CD4-positive, alpha-beta T cell (primary cell): ENCODE measurements around the gene PTPRD. TPM values are rescaled to one million over a fixed set of nuclear protein-coding genes. Genes with fewer than 3 reads are reported as not detected.

Experiments used
- ATAC-seq: fragments of 200-7000 bp; cut with Tn5 transposase; one replicate; pipeline ENCODE4 v1.10.0; 2022; ENCODE audit warnings: mild to moderate bottlenecking; ENCODE audit not compliant: poor library complexity
- CTCF ChIA-PET: fragments of 350-600 bp; sonication (Branson Sonifier 250); formaldehyde crosslinking; loops from one replicate; lab custom pipeline; 2021; ENCODE audit warnings: antibody characterized with exemption, inconsistent platforms; lab: Charles Lee
- POLR2A ChIA-PET: fragments of 350-600 bp; sonication (Branson Sonifier 250); formaldehyde crosslinking; loops from one replicate; lab custom pipeline; 2021; ENCODE audit warnings: antibody characterized with exemption, inconsistent platforms; lab: Charles Lee
- DNase-seq, 14 experiments: peaks; one replicate each; pipeline ENCODE4 v3.0.0-alpha.2; 2013 to 2020; ENCODE audit warnings: mixed read lengths in 2 of 14
- H3K27ac ChIP-seq, 2 donors: one replicate each; pipeline versions ENCODE4 v1.5.1 to v1.7.0; 2013; ENCODE audit warnings: low read length in 2 of 2, low read depth in 1 of 2, mild to moderate bottlenecking in 1 of 2
- H3K27me3 ChIP-seq, 2 experiments: 1 replicate in 1 of 2; 2 replicates in 1 of 2; pipeline versions ENCODE4 v1.6.1 to v1.7.0; 2013; ENCODE audit warnings: low read length in 2 of 2, control low read depth in 1 of 2, mild to moderate bottlenecking in 1 of 2, moderate library complexity in 1 of 2; ENCODE audit not compliant: insufficient read depth in 2 of 2, control insufficient read depth in 1 of 2
- H3K36me3 ChIP-seq: one replicate; pipeline ENCODE4 v1.6.1; 2013; ENCODE audit warnings: low read length, control low read depth; ENCODE audit not compliant: insufficient read depth
- H3K4me1 ChIP-seq: one replicate; pipeline ENCODE4 v1.6.1; 2013; ENCODE audit warnings: low read length, control low read depth; ENCODE audit not compliant: insufficient read depth
- H3K4me3 ChIP-seq: one replicate; pipeline ENCODE4 v1.5.1; 2013; ENCODE audit warnings: mild to moderate bottlenecking, low read length, moderate library complexity
- H3K9me3 ChIP-seq, 2 experiments: 1 replicate in 1 of 2; 2 replicates in 1 of 2; pipeline versions ENCODE4 v1.6.1 to v1.7.0; 2013; ENCODE audit warnings: low read length in 2 of 2, mild to moderate bottlenecking in 2 of 2, control low read depth in 1 of 2, moderate library complexity in 1 of 2; ENCODE audit not compliant: control insufficient read depth in 1 of 2, insufficient read depth in 1 of 2
- H3K27ac Mint-ChIP-seq: one replicate; pipeline ENCODE4 v1.8.0; 2020; ENCODE audit warnings: mixed read lengths
- H3K27me3 Mint-ChIP-seq: one replicate; pipeline ENCODE4 v1.8.0; 2021; ENCODE audit warnings: mixed read lengths
- H3K36me3 Mint-ChIP-seq: one replicate; pipeline ENCODE4 v1.8.0; 2021; ENCODE audit warnings: low read depth, mixed read lengths
- H3K4me1 Mint-ChIP-seq: one replicate; pipeline ENCODE4 v1.8.0; 2021; ENCODE audit warnings: low read depth, mixed read lengths
- H3K4me3 Mint-ChIP-seq: one replicate; pipeline ENCODE4 v1.8.0; 2020; ENCODE audit warnings: mild to moderate bottlenecking, mixed read lengths
- H3K9me3 Mint-ChIP-seq: one replicate; pipeline ENCODE4 v1.8.0; 2020; ENCODE audit warnings: mixed read lengths
- CTCF ChIP-seq: fragments of 200-600 bp; IDR thresholded peaks from one replicate; pipeline ENCODE4 v1.8.0; 2022; ENCODE audit warnings: antibody characterized with exemption, mild to moderate bottlenecking
- intact Hi-C, 2 experiments: fragments of 100-400 bp; cut with DNase I in 1 of 2; cut with micrococcal nuclease in 1 of 2; formaldehyde crosslinking; loops; one replicate each; pipeline versions ENCODE4 v1.15.1 to v1.9.0; 2023 to 2025; cut with DNase I, micrococcal nuclease
- total RNA-seq, 174 experiments: library from RNA in 2 of 174; stranded (reverse) in 2 of 174; gene quantifications; one replicate each; pipeline ENCODE4 v1.2.3 and lab custom pipeline; 2021 to 2026

Gene PTPRD
- total RNA-seq, 2 experiments from 2014 or later: not detected

DNA sequence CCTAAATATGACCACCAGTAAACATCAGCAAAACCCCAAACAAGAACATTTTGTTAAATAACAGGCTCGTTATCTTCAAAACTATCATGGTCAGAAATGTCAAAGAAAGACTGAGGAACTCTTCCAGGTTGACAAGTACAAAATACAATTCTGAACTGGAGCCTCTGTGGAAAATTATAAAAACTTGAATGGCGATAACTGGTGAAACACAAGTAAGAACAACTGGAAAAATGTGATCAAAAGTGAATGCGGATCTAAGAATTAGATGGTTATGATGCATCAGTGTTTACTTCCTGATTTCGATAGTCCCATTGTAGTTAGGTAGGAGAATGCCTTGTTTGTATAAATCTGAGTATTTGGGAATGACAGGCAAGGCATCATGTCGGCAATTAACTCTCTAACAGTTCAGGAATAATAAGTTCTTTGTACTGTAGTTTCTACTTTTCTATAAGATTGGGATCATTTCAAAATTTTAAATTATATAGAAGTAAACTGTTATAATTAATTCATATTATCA lies 2073.1 kb downstream of the PTPRD start:
- Mint-ChIP-seq H3K4me3 (no peak overlapping the region), H3K36me3 (no peaks in the 10 kb centered on the region), H3K4me1 (no peaks in the 10 kb centered on the region), H3K9me3 (no peaks in the 10 kb centered on the region), H3K27me3 (no peaks in the 10 kb centered on the region), H3K27ac (no peak overlapping the region)
- ChIA-PET CTCF (no interaction called here), POLR2A (no interaction called here)
- DNase-seq (no peak), ATAC-seq (no peak)
- Histone ChIP-seq H3K27ac (no peak overlapping the region), H3K36me3 (no peaks in the 10 kb centered on the region), H3K9me3 (no peaks in the 10 kb centered on the region), H3K4me3 (no peak overlapping the region), H3K4me1 (no peaks in the 10 kb centered on the region), H3K27me3 (no peaks in the 10 kb centered on the region)
- intact Hi-C loops: no loop called here
- TF ChIP-seq CTCF: no peak

DNA sequence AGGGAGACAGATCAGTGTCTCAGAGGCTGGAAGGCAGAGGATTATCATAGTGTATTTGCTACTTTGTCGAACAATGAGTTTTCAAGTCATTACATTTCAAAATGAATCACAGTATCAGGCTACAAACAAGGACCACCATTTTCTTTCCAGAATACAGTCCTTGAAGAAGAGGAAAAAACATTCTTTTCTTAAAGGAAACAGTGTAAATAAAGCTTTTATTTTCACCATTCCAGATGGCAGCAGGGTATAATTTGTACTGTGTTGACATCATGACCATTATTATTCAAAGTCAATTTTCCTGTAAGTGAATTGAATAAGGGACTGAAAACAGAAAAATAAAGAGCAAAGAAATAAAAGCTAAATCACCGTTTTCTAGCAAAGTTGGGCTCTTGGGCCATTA lies 2076.0 kb downstream of the PTPRD start:
- intact Hi-C loops: no loop called here
- no peaks in the 10 kb centered on the region for H3K4me1 ChIP-seq
- Mint-ChIP-seq H3K4me1 (no peaks in the 10 kb centered on the region), H3K27me3 (no peaks in the 10 kb centered on the region), H3K9me3 (no peaks in the 10 kb centered on the region), H3K4me3 (no peak overlapping the region), H3K36me3 (no peaks in the 10 kb centered on the region), H3K27ac (no peak overlapping the region)
- ChIA-PET POLR2A (no interaction called here), CTCF (no interaction called here)
- H3K27ac ChIP-seq: no peak overlapping the region
- DNase-seq (no peak), ATAC-seq (no peak)
- no peaks in the 10 kb centered on the region for H3K36me3 ChIP-seq
- no peaks in the 10 kb centered on the region for H3K9me3 ChIP-seq
- no peak for TF ChIP-seq CTCF
- no peaks in the 10 kb centered on the region for H3K27me3 ChIP-seq
- no peak overlapping the region for H3K4me3 ChIP-seq

DNA sequence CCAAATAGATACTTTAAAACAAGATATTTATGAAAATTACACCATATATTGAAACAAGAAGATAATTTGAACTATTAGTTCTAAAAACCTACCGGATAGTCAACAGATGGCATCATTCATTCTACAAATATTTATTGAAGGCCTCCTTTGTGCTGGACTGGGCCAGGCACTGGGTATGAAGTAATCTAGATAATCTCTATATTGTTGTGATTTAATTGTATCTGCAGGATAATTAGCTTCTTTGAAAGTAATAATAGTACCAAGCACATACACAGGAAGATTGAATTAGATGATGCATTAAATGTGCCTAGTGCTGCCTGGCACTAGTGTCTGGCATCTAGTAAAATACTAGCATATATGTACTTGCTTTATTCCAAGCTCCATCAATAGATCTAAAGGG lies 2078.0 kb downstream of the PTPRD start:
- H3K27ac ChIP-seq: no peak overlapping the region
- no peaks in the 10 kb centered on the region for H3K9me3 ChIP-seq
- H3K4me3 ChIP-seq: no peak overlapping the region
- CTCF ChIA-PET: interaction anchor here (1.3 kb wide), 1 partner anchor 11 kb away, joined by 3 read pairs; no protein-coding TSS in a partner anchor
- Mint-ChIP-seq H3K27me3 (no peaks in the 10 kb centered on the region), H3K4me1 (no peaks in the 10 kb centered on the region), H3K4me3 (no peak overlapping the region), H3K9me3 (no peaks in the 10 kb centered on the region), H3K36me3 (no peaks in the 10 kb centered on the region), H3K27ac (no peak overlapping the region)
- no peak for TF ChIP-seq CTCF
- DNase-seq (no peak), ATAC-seq (no peak)
- no peaks in the 10 kb centered on the region for H3K36me3 ChIP-seq
- intact Hi-C loops: no loop called here
- H3K4me1 ChIP-seq: no peaks in the 10 kb centered on the region
- H3K27me3 ChIP-seq: no peaks in the 10 kb centered on the region
- POLR2A ChIA-PET: no interaction called here
